ENCODE results near the gene RFTN2.
"Not testable (repeated sequence)": the region's sequence is repeated elsewhere in the genome, so short reads cannot be mapped to it uniquely, and the experiment has no call there.

The RFTN2 gene
- total RNA-seq: 0 to 0.24 (median 0) reads per million in 18 experiments

- DNase-seq: no peak
These were observed at the start of gene RFTN2 for GRCh38 chr2:197675246-197675645. TSS of gene RFTN2 (minus strand) at chr2:197675587. CDS start at chr2:197675458, 129 bp downstream.

- no peak for DNase-seq
These were observed 42.5 kb upstream of the RFTN2 start for GRCh38 chr2:197717863-197718262.

- no peak for DNase-seq
These were observed 37.9 kb upstream of the RFTN2 start for GRCh38 chr2:197713271-197713670.

- DNase-seq: no peak
These were observed 36.2 kb upstream of the RFTN2 start for GRCh38 chr2:197711578-197711977.

GRCh38 chr2:197710424-197711042 lies 35.1 kb upstream of the RFTN2 start:
- no peak for DNase-seq

DNA sequence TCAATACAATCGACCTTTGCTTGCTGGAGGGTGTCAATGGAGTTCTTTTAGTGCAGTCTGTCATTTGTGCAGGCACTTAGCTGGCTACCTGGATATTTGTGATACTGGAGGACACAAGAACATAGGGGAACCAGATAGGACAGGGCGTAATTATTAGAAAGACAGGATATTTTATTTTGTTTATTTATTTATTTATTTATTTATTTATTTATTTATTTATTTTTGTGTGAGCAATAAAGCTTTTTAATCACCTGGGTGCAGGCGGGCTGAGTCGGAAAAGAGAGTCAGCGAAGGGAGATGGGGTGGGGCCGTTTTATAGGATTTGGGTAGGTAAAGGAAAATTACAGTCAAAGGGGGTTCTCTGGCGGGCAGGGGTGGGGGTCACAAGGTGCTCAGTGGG lies 33.8 kb upstream of the RFTN2 start:
- DNase-seq: not testable (repeated sequence)

GRCh38 chr2:197708331-197708730 lies 32.9 kb upstream of the RFTN2 start:
- no peak for DNase-seq

GRCh38 chr2:197707316-197708213 lies 32.2 kb upstream of the RFTN2 start:
- peak; percentile 24 to 46 for DNase-seq

GRCh38 chr2:197706839-197707207 lies 31.4 kb upstream of the RFTN2 start:
- no peak for DNase-seq

DNA sequence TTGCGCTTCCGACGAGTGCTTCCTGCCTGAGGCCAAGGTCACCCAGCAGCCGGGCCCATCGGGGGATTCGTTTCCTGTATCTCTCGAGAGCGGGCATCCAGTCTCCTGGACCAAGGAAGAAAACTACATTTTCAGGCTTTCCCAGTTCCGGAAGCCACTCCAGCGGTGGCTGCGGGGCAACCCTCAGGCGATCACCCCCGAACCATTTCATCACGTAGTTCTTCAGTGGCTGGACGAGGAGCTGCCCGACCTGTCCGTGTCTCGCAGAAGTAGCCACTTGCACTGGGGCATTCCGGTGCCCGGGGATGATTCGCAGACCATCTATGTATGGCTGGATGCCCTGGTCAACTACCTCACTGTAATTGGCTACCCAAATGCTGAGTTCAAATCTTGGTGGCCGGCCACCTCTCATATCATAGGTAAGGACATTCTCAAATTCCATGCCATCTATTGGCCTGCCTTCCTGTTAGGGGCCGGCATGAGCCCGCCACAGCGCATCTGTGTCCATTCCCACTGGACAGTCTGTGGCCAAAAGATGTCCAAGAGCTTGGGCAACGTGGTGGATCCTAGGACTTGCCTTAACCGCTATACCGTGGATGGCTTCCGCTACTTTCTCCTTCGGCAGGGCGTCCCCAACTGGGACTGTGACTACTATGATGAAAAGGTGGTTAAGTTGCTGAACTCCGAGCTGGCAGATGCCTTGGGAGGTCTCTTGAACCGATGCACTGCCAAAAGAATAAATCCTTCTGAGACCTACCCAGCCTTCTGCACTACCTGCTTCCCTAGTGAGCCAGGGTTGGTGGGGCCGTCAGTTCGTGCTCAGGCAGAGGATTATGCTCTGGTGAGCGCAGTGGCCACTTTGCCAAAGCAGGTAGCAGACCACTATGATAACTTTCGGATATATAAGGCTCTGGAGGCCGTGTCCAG lies 30.8 kb upstream of the RFTN2 start:
- DNase-seq: peak; percentile 16 to 44

DNA sequence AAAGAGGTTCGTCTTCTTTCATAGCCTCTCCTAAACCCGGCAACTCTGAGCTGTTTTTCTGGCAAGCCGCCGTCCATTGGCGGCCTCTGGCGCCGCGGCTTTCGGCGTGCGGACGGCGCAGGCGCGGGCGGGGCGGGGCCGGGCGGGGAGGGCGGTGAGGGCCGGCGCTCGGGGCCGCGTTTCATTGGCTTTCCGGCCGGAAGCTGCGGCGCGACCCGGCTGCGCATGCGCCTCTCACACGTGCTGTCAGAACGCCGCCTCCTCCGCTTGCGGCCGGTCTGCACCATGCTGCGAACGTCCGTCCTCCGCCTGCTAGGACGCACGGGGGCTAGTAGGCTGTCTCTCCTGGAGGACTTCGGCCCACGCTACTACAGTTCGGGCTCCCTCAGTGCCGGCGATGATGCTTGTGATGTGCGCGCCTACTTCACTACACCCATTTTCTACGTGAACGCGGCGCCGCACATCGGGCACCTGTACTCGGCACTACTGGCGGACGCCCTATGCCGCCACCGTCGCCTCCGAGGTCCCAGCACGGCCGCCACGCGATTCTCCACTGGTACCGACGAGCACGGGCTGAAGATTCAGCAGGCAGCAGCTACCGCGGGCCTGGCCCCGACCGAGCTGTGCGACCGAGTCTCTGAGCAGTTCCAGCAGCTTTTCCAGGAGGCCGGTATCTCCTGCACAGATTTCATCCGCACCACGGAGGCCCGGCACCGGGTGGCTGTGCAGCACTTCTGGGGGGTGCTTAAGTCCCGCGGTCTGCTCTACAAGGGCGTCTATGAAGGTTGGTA lies 29.9 kb upstream of the RFTN2 start, which contains the start of gene MARS2:
Gene MARS2 (plus strand): TSS at position 249 of the 791 bp plus-strand sequence. CDS start 37 bp downstream, at position 286.
- DNase-seq: peak; percentile 95 to 97

GRCh38 chr2:197704434-197705120 lies 29.2 kb upstream of the RFTN2 start:
- DNase-seq: no peak

DNA sequence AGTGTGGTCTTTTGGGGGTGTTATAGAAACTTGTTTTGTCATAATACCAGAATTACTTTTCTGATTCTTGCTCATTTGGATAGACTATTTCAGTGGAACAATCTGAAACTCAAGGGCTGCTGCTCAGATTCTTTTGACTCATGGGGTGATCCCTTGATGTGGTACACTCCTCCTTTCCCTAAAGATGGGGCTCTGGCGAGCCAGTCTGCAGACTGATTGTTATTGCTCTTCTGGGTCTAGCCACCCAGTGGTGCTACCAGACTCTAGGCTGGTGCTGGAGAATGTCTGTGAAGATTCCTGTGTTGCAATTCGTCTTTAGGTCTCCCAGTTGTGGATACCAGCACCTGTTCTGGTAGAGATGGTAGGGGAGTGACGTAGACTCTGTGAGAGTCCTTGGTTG lies 25.6 kb upstream of the RFTN2 start:
- no peak for DNase-seq

GRCh38 chr2:197699724-197700123 lies 24.3 kb upstream of the RFTN2 start:
- not testable (repeated sequence) for DNase-seq

GRCh38 chr2:197696571-197696970 lies 21.2 kb upstream of the RFTN2 start:
- DNase-seq: not testable (repeated sequence)

DNA sequence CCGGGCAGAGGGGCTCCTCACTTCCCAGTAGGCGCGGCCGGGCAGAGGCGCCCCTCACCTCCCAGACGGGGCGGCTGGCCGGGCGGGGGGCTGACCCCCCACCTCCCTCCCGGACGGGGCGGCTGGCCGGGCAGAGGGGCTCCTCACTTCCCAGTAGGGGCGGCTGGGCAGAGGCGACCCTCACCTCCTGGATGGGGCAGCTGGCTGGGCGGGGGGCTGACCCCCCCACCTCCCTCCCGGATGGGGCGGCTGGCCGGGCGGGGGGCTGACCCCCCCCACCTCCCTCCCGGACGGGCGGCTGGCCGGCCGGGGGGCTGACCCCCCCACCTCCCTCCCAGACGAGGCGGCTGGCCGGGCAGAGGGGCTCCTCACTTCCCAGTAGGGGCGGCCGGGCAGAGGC lies 20.6 kb upstream of the RFTN2 start:
- not testable (repeated sequence) for DNase-seq

DNA sequence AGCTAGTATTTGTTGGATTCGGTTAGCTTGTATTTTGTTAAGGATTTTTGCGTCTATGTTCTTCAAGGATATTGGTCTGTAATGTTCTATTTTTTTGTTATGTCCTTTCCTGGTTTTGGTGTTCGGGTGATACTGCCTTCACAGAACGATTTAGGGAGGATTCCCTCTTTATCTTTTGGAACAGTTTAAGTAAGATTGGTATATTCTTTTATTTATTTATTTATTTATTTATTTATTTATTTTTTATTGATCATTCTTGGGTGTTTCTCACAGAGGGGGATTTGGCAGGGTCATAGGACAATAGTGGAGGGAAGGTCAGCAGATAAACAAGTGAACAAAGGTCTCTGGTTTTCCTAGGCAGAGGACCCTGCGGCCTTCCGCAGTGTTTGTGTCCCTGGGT lies 19.8 kb upstream of the RFTN2 start:
- not testable (repeated sequence) for DNase-seq

DNA sequence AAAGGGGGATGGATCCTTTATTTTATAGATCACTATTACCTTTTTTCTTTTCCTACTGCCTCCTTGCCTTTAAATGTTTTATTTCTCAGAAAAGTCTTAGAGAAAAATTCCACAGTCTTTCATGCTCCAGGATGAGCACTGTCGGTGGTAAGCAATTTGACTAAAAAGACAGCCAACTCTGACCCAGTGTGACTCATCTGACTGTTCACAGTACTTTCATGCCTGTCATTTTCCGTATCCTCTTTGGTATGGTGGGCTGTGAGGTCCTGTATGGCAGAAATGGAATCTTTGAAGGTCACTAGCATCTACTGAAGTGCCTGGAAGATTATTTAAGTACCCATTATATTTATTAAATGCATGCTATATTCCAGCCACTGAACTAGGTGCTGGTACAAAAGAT lies 2.1 kb upstream of the RFTN2 start:
- DNase-seq: no peak

DNA sequence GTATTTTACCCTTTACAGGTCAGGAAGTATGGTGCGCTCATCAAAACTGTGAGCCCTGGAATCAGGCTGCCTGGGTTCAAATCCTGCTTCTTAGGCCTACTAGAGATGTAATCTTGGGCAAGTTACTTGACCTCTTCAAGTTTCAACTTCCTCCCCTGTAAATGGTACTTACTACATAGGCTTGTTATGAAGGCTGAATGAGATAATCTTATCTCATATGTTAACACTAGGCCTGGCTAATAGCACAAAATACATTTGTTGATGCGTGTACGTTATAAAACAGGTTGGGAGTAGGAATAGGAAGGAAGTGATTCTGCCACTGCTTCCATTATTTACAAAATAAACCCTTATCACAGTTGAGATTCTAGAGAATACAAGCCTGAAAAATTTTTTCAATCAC lies 1.7 kb upstream of the RFTN2 start:
- no peak for DNase-seq

DNA sequence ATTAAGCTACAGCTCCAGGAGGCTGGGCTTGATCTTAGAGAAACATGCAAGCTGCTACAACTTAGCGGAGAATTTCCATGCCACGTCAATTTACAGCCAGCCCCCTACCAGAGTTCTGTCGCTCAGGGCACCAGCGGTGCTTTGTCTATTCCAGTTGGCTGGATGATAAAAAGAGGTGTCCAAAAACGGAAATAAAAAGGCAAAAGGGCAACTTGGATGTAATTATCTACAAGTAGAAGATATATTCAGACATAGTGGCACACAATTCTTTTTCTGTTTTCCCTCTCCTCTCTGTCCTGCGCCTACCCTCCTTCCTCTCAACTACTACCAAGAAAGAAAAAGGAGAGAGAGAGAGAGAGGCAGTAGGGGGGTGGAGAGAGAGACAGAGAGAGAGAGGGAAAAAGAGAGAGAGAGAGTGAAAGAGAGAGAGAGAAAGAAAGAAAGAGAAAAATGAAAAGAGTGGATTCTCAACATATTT lies 363 bp upstream of the RFTN2 start:
- no peak for DNase-seq

GRCh38 chr2:197674591-197674990 lies 796 bp downstream of the RFTN2 start:
- no peak for DNase-seq
